RPMI8226 (cell line): ENCODE measurements around the gene EXOC3L1.

Experiments
- DNase-seq: peaks from one replicate; pipeline ENCODE4 v3.0.0-alpha.2; 2015

Gene EXOC3L1

GRCh38 chr16:67216612-67217490, 26.9 kb upstream of the EXOC3L1 start:
- no peak for DNase-seq

DNA sequence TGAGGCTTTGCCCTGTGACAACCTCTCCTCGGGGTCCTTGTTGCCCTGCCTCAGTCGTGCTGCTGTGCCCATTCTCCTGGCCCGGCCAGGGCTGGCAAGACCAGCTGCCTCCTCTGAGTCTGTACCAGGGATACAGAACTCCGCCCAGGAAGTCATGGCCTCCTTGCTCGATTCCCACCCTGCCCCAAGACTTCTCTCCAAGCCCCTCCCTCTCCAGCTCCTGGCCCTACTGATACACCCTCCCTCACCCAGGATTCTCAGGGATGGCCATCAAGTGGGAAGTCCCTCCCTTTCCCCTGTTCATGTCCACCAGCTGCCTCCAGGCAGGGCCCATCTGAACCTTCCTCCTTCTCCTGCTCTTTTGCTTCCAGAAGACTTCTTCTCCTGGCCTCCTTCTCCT, 25.8 kb upstream of the EXOC3L1 start:
- DNase-seq = no peak

GRCh38 chr16:67213197-67214019, 23.5 kb upstream of the EXOC3L1 start:
- no peak for DNase-seq

DNA sequence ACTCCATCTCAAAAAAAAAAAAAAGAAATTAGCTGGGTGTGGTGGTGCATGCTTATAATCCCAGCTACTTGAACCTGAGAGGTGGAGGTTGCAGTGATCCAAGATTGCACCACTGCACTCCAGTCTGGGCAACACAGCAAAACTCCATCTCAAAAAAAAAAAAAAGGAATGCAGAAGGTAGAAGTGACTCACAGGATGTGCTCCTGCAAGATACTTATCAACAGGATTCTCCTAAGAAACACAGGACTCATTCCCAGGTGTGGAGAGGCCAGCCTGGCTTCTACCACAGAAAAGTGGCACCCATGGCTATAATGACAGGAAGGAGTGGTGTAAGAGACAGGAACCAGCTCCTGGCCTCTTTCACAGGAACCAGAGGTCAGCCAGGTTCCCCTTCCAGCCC, 22.8 kb upstream of the EXOC3L1 start:
- no peak for DNase-seq

- DNase-seq = no peak
These were observed 21.7 kb upstream of the EXOC3L1 start for GRCh38 chr16:67211674-67212073.

GRCh38 chr16:67210069-67210937, 20.4 kb upstream of the EXOC3L1 start:
- DNase-seq = peak; percentile 72

DNA sequence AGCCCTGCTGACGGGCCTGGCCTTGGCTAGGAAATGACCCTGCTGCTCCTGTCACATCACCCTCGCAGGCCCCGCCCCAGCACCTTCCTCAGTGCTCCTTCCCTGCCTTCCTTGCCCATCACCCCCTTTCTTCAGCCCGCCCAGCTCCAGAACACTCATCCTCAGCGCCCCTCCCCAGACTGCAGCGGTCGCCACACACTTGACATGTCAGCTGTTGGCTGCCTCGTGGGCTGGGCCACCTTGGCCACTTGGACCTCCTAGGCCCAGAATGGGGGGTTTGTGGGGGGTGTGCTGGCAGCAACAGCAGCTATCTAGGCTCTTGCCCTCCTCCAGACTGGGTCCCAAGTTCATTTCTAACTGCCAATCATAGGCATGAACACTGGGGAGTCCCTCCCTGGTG, 19.6 kb upstream of the EXOC3L1 start:
- DNase-seq = no peak

DNA sequence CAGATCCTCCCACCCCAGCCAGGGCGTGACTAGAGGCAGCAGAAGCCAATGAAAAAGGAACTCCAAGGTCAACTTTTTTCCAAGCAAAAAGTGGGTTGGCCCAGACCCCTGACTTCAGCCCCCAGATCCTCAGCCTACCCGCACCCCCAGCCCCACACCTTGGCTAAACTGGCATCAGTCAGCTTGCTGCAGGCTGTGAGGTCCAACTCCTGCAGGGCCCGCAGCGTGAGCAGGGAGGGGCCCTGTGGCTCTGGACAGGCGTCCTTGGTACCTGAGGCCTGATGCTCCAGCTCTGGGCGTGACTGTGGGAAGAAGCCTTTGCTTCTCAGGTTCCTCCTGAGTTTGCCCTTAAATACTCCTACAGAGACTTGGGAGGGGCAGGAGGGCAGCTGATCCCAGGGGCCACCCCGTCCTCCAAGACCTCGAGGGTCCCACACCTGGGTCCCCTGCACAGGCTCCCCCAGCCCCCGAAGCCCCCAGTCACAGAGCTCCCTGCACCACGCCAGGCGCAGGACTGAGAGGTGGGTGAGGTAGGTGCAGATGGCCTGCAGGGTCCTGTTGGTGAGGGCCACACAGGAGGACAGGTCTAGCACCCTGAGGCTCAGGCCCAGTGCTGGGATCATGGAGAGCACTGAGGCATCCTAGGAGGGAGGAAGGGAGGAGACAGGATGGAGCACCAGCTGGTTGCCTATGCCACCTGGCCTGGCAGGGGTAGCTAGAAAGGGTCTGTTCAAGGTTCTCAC, 18.4 kb upstream of the EXOC3L1 start:
- DNase-seq = no peak

- DNase-seq = no peak
These were observed 17.5 kb upstream of the EXOC3L1 start for GRCh38 chr16:67207249-67208091.

DNA sequence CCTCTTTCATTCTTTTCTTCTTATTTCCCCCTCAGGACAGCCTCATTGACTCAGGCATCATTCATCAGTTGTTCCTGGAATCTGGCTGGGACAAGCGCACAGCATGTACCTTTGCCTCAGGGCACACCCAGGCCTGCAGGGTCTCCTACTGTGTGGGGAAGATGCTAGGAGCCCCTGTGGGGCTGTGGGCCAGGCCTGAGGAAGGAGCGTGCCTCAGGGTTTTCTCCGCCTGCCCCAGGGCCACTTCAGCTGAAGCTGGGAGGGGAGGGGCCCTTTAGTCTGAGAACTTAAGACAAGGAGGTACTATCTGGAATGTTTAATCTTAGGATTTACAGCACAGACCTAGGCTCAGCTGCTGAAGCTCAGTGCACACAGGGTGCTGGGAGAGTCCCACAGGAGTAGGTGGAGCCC, 16.9 kb upstream of the EXOC3L1 start:
- no peak for DNase-seq

- no peak for DNase-seq
These were observed 16.3 kb upstream of the EXOC3L1 start for GRCh38 chr16:67206129-67206837.

DNA sequence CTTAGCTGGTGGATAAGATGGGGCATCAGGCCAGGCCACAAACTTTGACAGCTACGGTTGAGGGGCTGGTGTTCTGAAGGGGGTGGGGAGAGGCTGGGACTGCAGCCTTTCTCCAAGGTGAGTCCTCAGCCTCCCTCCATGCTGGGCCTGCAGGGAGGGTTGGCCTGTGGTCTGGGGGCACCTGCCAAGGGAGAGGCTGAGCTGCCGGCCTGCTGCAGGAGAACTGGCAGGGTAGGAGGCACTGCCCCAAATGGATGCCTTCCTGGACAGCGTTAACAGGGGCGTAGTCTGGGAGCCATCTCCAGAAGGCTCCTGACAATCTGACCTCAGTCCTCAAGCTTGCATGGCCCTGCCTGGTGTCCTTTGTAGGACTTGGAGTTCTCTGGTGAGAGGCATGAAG, 14.1 kb upstream of the EXOC3L1 start:
- no peak for DNase-seq

DNA sequence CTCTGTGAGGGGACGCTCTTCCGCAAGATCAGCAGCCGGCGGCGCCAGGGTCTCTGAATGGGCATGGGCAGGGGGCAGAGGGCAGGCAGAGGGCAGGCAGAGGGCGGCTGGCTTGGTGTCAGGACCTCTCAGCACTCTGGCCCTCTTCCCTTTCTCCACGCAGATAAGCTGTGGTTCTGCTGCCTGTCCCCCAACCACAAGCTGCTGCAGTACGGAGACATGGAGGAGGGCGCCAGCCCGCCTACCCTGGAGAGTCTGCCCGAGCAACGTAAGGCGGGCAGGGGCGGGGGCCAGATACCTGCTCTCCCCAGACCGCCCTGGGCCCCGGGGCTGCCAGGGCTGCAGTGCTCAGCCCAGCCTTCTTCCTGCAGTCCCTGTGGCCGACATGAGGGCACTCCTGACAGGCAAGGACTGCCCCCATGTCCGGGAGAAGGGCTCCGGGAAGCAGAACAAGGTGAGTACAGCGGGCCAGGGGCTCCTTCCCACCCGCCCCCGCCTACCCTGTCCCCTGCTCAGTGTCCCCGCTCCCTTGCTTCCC, 13.1 kb upstream of the EXOC3L1 start:
- DNase-seq = no peak

DNA sequence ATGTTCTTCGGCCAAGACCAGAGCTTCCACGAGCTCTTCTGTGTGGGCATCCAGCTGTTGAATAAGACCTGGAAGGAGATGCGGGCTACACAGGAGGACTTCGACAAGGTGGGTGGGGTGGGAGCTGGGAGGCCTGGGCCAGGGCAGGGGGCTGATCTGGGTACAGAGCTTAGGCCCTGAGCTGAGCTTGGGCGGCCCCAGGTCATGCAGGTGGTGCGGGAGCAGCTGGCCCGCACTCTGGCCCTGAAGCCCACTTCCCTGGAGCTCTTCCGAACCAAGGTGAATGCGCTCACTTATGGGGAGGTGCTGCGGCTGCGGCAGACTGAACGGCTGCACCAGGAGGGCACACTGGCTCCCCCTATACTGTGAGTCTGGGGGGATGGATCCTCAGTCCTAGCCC, 12.5 kb upstream of the EXOC3L1 start:
- DNase-seq = no peak

GRCh38 chr16:67201411-67202345, 11.7 kb upstream of the EXOC3L1 start:
- DNase-seq = no peak

DNA sequence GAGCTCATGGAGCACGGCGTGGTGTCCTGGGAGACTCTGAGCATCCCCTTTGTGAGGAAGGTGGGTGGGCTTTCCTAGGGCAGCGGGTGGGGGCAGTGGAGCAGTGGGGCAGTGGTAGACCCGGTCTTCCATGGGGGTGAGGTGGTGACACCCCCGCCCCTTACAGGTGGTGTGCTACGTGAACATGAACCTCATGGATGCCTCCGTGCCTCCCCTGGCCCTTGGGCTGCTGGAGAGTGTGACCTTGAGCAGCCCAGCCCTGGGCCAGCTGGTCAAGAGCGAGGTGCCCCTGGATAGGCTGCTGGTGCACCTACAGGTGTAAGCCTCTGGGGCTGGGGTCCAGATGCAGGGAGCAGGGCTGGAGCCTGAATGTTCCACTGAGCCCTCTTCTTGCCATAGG, 10.6 kb upstream of the EXOC3L1 start:
- DNase-seq = no peak

DNA sequence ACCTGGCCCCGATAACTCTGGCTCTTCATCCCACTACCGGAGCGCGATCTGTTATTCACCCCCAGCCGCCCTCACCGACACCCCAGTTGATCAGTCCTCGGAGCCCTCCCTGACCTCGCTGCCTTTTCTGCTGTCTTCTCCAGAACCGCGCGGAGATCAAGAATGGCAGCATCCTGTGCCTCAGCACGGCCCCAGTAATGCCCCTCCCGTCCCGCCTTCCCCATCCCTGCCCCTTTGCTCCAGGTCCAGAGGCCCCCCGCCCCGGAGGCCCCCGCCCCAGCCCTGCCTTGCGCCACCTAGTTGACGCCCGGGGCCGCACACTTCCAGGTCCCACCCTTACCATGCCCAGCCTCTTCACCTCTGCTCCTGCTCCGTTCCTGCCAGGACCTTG, 9.9 kb upstream of the EXOC3L1 start:
- no peak for DNase-seq

DNA sequence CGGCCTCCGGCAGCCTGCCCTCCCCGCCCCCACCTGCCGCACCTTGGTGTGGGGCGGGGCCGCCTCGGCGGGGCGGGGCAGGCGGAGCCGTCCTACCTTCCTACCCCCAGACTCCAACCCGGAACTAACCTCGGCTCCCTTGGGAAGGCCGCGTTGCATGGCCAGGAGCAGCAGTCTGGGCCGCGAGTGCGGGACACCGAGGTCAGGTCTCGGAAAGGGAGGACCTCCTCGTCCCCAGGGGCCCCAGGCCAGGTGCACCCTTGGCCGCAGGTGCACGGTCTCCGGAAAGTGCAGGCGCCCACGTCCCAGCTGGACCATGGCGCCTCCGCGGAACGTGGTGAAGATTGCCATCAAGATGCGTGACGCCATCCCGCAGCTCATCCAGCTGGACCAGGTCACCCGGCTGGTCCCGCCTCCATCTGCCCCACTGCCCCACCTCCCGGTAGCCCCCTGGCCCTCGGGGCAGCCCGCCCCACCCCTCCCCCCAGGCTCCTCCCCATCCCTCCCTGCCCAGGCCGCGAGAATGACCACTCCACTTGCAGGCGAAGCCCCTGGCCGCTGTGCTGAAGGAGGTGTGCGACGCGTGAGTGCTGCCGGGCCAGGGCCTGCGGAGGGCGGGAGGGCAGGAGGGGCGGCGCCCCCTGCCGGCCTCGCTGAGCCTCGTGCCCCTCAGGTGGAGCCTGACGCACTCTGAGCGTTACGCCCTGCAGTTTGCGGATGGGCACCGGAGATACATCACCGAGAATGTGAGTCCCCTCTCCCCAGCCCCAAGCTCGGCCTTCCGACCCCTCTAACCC, 9.3 kb upstream of the EXOC3L1 start, which contains the start of gene ELMO3:
ELMO3 (plus strand) TSS at position 121 of the 797 bp plus-strand sequence; CDS start at position 317, 196 bp downstream.
- DNase-seq = no peak
